ENCODE results near the gene SIGMAR1.

Gene SIGMAR1

DNA sequence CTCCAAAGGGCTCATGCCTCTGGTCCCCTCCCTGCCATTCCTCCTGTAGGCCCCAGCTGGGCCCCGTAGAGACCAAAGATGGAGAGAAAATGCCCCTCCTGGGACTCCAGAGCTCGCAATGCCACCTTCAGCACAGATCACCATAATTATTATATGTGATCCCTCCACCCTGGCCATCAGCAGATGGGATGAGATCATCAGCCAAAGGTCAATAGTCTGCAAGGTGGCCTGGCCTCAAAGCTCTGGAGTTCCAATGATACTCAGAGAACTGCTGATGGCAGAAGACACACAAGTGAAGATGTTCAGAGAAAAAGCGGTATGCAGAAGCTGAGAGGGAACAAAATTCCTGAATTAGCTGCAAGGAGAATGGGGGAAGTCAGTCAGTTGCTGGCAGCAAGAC, 30.7 kb downstream of the SIGMAR1 start:
- no peak for DNase-seq (ENCODE audit: low spot score)
- TF ChIP-seq, protein P1, sequence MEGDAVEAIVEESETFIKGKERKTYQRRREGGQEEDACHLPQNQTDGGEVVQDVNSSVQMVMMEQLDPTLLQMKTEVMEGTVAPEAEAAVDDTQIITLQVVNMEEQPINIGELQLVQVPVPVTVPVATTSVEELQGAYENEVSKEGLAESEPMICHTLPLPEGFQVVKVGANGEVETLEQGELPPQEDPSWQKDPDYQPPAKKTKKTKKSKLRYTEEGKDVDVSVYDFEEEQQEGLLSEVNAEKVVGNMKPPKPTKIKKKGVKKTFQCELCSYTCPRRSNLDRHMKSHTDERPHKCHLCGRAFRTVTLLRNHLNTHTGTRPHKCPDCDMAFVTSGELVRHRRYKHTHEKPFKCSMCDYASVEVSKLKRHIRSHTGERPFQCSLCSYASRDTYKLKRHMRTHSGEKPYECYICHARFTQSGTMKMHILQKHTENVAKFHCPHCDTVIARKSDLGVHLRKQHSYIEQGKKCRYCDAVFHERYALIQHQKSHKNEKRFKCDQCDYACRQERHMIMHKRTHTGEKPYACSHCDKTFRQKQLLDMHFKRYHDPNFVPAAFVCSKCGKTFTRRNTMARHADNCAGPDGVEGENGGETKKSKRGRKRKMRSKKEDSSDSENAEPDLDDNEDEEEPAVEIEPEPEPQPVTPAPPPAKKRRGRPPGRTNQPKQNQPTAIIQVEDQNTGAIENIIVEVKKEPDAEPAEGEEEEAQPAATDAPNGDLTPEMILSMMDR (IDR thresholded peaks at IDR 0.05; ENCODE audit: extremely low read depth, missing control alignments): no peak

DNA sequence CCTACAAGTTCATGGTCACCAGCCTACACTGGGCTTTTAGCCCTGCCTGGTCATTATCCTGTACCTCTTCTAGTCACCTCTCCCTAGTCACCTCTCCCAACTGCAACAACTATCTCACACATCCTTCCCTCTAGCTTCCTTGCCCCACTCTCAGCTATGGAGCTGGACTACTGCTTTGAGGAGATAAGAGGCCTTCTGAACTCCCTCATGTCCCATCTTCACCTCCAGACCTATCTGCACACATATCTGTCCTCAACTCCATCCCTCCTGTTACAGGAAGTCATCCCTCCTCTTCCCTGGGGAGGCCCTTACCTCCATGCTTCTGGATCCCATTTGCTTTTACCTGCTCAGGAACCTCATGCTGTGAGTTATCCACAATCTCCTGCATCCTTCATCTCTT, 31.4 kb downstream of the SIGMAR1 start:
- DNase-seq (ENCODE audit: low spot score): no peak
- TF ChIP-seq, protein P1 (IDR thresholded peaks at IDR 0.05; ENCODE audit: extremely low read depth, missing control alignments): no peak

DNA sequence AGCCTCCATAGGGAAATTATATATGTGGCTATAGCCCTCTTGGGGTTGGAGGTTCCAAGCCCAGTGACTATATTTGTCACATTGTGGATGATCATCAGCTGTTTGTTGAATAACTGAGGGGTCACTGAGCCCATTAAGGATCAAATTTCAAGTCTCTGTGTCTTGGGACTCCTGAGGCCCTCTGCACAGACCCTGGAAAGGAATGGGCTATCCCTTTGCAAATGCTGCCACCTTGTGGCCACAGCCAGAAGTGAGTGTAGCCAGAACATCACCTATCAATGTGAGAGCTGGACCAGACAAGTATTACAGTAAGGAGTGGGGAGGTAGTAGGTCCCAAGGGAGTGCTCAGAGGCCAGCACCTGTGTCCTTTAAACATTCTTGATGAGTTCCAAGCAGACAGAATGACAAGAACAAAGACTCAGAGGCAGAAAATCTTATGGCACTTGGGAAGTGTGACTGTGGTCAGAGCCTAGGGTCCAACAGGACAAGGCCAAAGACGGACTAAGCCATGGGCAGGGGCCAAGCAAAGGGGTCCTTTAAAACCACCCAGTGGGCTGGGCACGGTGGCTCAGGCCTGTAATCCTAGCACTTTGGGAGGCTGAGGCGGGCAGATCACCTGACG, 33.9 kb downstream of the SIGMAR1 start:
- peak; percentile 87 for DNase-seq (ENCODE audit: low spot score)

DNA sequence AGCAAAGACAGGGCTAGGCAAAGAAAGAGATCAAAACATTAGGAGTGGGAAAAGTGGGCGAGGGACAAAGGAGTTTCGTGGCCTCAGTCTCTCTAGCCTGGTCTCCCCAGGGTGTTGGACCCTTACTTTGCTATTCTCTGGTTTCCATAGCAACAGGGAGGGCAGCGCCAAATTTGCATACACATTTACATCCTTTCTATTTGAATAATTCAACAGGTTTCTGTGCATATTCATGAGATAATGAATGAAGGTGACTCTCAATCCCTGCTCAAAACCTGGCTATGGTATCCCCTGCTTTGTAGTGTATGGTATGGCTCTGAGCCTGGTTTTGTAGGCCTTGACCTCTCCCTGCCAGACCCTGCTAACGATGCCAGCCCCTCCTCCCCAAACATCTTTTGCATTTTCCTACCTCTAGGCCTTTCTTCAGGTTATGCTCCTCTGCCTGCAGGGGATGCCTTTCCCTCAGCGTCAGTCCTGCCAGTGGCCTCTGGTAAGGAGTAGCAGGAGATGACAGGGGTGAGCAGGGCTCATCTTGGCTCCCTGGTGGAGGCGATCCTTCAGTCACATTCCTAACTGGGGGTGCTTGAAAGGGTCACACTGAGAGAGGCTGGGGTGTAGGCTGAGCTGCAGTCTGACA, 35.5 kb downstream of the SIGMAR1 start:
- DNase-seq (ENCODE audit: low spot score): no peak
- TF ChIP-seq, protein P1 (IDR thresholded peaks at IDR 0.05; ENCODE audit: extremely low read depth, missing control alignments): no peak

More for the DNA sequence above, 33.9 kb downstream of the SIGMAR1 start:
- TF ChIP-seq, protein P1 (IDR thresholded peaks at IDR 0.05; ENCODE audit: extremely low read depth, missing control alignments): peak; percentile 88

DNA sequence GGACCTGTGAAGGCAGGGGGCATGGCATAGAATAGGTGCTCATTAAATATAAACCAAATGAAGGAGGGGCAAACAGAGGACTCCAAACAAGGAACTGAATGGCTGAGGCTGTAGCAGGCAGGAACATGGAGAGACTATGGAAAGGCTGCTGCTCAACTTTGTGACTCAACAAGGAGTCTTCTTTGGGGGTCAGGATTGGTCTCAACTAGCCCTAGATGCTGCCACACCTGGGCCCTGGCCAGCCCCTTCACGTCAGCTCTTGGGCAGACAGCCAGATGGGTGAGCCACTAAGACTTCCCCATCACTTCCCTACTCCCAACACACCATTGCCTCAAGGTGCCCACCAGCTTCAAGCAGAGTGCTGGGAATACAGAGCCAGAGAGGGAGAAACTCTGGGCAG, 36.7 kb downstream of the SIGMAR1 start:
- TF ChIP-seq, protein P1 (IDR thresholded peaks at IDR 0.05; ENCODE audit: extremely low read depth, missing control alignments): no peak
- DNase-seq (ENCODE audit: low spot score): no peak

DNA sequence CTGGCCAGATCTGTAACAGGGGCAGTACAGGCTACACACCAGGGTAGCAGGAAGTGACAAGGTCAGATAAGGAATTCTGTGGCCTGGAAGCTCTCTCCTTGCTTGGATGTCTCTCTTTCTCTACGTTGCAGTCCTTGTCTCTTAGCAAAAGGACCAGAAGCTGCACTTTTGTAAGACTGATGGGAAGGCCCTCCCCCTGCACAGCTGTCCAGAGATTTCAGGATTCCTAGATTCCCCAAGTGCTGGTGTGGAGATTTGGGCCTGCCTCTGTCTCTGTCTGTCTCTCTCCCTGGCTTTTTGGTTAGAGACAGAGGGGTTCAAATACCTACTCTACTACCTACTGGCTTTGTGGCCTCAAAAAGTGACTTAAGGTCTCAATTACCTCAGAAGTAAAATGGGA, 38.0 kb downstream of the SIGMAR1 start:
- DNase-seq (ENCODE audit: low spot score): no peak
- TF ChIP-seq, protein P1 (IDR thresholded peaks at IDR 0.05; ENCODE audit: extremely low read depth, missing control alignments): no peak

DNA sequence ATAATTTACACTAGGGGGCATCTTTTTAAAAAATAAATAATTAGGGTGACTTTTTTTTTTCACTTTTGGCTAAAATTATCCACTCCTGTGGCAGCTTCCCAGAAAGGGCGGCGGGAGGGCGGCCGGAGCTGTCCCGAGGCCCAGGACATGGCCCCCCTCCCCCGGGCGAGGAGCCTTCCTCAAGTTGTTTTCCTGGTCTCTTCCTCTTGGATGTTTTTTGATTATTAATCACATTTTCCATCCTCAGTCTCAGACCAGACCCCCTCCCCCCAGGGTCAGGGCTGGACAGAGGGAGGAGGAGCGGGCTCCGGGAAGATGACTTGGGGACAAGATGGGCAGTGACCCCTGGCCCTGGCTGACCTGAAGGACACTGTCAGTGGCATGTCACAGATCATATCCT, 43.4 kb downstream of the SIGMAR1 start:
- TF ChIP-seq, protein P1 (IDR thresholded peaks at IDR 0.05; ENCODE audit: extremely low read depth, missing control alignments): no peak
- no peak for DNase-seq (ENCODE audit: low spot score)

Data from GM20000 (cell line).